SU-DHL-6 (cell line): Measurements from ENCODE around the gene C16orf78.

Source experiments
- H2AFZ ChIP-seq: fragments of 200-600 bp; sonication (generic); 2 replicates; pipeline ENCODE4 v1.6.1; 2014; ENCODE audit warnings: low read depth, mild to moderate bottlenecking, moderate library complexity, mixed read lengths, antibody characterized with exemption, low read length; ENCODE audit not compliant: severe bottlenecking
- H3F3A ChIP-seq: fragments of 200-600 bp; shearing (Covaris generic); 2 replicates; pipeline ENCODE4 v1.6.0; 2016; ENCODE audit warnings: antibody characterized with exemption, mild to moderate bottlenecking; ENCODE audit not compliant: insufficient read depth
- H3K27ac ChIP-seq: fragments of 200-600 bp; sonication (generic); 2 replicates; pipeline ENCODE4 v1.5.1; 2016; ENCODE audit warnings: low read depth, mild to moderate bottlenecking, low read length, moderate library complexity, mixed read lengths
- H3K27me3 ChIP-seq: fragments of 200-600 bp; sonication (generic), shearing (Covaris generic); 2 replicates; pipeline ENCODE4 v1.6.0; 2014; ENCODE audit warnings: mild to moderate bottlenecking, low read length
- H3K36me3 ChIP-seq: fragments of 200-600 bp; sonication (generic); 2 replicates; pipeline ENCODE4 v1.6.1; 2014; ENCODE audit warnings: mild to moderate bottlenecking, low read length, mixed read lengths
- H3K4me2 ChIP-seq: fragments of 300-600, 200-600 bp; shearing (Covaris generic), sonication (generic); 2 replicates; pipeline ENCODE4 v1.6.0; 2014; ENCODE audit warnings: low read length, low read depth, mild to moderate bottlenecking; ENCODE audit not compliant: poor library complexity, severe bottlenecking
- H3K4me3 ChIP-seq: fragments of 200-600 bp; sonication (generic); 2 replicates; pipeline ENCODE4 v1.5.1; 2014; ENCODE audit warnings: antibody characterized with exemption, low read length, mild to moderate bottlenecking, mixed read lengths; ENCODE audit not compliant: insufficient read depth, poor library complexity, severe bottlenecking
- H3K79me2 ChIP-seq: fragments of 200-600 bp; sonication (generic); 2 replicates; pipeline ENCODE4 v1.6.1; 2014; ENCODE audit warnings: mild to moderate bottlenecking, low read length, moderate library complexity; ENCODE audit not compliant: insufficient read depth
- H3K9ac ChIP-seq: fragments of 200-600 bp; sonication (generic); 2 replicates; pipeline ENCODE4 v1.7.0; 2014; ENCODE audit warnings: mild to moderate bottlenecking, low read length
- H3K9me2 ChIP-seq: fragments of 200-600 bp; sonication (generic); replicated peaks from 2 replicates; pipeline ENCODE4 v1.6.1; 2014; ENCODE audit warnings: low read length; ENCODE audit not compliant: insufficient read depth
- H3K9me3 ChIP-seq: fragments of 200-600 bp; sonication (generic); 2 replicates; pipeline ENCODE4 v1.6.1; 2014; ENCODE audit warnings: low read length, mixed read lengths; ENCODE audit not compliant: insufficient read depth
- H4K20me1 ChIP-seq: fragments of 200-600 bp; sonication (generic); 2 replicates; pipeline ENCODE4 v1.6.1; 2014; ENCODE audit warnings: low read depth, mild to moderate bottlenecking, antibody characterized with exemption, low read length, moderate library complexity, mixed read lengths
- CTCF ChIP-seq: fragments of 200-600 bp; sonication (generic); IDR thresholded peaks from one replicate; pipeline ENCODE4 v1.5.1; 2017; ENCODE audit warnings: antibody characterized with exemption, mild to moderate bottlenecking, low read length, moderate library complexity; ENCODE audit not compliant: insufficient read depth, poor library complexity, severe bottlenecking
- EZH2phosphoT487 ChIP-seq: fragments of 200-600 bp; sonication (generic), shearing (Covaris generic); conservative IDR thresholded peaks from 2 replicates; pipeline ENCODE4 v1.6.1; 2018; ENCODE audit warnings: mild to moderate bottlenecking, antibody characterized with exemption, low read length, moderate library complexity, mixed read lengths

Gene C16orf78

DNA sequence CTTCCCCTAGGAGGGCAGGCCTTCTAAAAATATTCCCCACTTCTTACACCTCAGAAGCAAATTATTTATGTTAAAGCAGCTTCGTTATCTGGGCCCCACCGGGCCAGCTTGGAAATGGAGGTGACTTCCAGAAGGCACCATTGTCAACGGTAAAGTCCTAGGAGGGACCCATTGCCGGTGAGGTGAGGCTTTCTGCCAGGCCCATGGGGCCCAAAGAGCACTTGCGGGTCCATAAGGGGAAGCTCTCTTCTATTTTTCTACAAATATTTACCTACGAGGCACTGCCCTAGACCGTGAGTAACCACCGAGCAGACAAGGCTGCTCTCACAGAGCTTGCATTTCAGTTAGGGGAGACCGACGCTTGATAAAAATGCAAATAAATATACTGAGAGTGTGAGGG is 41.5 kb downstream of the C16orf78 start:
- no peaks in the 10 kb centered on the region for H3K27me3 ChIP-seq
- H3F3A ChIP-seq, result no peaks in the 10 kb centered on the region
- no peak overlapping the region for H3K9ac ChIP-seq
- no peaks in the 10 kb centered on the region for H3K9me3 ChIP-seq
- no peaks in the 10 kb centered on the region for H3K79me2 ChIP-seq
- no peaks in the 10 kb centered on the region for H3K9me2 ChIP-seq
- no peaks in the 10 kb centered on the region for H4K20me1 ChIP-seq
- TF ChIP-seq EZH2phosphoT487, result no peak
- TF ChIP-seq CTCF, result no peak
- H3K4me2 ChIP-seq, result no peak overlapping the region
- no peak overlapping the region for H3K4me3 ChIP-seq
- no peaks in the 10 kb centered on the region for H3K36me3 ChIP-seq
- no peak overlapping the region for H2AFZ ChIP-seq
- H3K27ac ChIP-seq, result no peak overlapping the region

- H3K27me3 ChIP-seq, result no peaks in the 10 kb centered on the region
- no peak overlapping the region for H3K27ac ChIP-seq
- H3K9me2 ChIP-seq, result no peaks in the 10 kb centered on the region
- no peak overlapping the region for H3K9ac ChIP-seq
- no peak overlapping the region for H2AFZ ChIP-seq
- no peaks in the 10 kb centered on the region for H3K36me3 ChIP-seq
- H3K9me3 ChIP-seq, result no peaks in the 10 kb centered on the region
- no peak overlapping the region for H3K4me3 ChIP-seq
- TF ChIP-seq CTCF (no peak), EZH2phosphoT487 (no peak)
- no peak overlapping the region for H3K4me2 ChIP-seq
- no peaks in the 10 kb centered on the region for H3F3A ChIP-seq
- no peaks in the 10 kb centered on the region for H3K79me2 ChIP-seq
- H4K20me1 ChIP-seq, result no peaks in the 10 kb centered on the region
Measured at GRCh38 chr16:49416001-49416675, 42.5 kb downstream of the C16orf78 start.

DNA sequence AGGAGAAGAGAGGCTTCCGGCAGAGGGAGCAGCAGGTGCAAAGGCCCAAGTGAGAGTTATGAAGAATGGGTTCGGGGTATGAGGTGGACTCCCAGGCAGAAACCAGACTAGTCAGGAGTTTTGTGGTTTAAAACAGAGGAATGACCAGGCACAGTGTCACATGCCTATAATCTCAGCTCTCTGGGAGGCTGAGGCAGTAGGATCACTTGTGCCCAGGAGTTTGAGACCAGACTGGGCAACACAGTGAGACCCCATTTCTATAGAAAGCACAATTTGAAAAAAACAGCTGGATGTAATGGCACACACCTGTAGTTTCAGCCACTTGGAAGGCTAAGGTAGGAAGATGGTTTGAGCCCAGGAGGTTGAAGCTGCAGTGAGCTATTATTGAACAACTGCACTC is 43.8 kb downstream of the C16orf78 start:
- Histone ChIP-seq H3K4me2 (no peak overlapping the region), H3K9ac (no peak overlapping the region), H3K27ac (no peak overlapping the region), H3K9me2 (no peaks in the 10 kb centered on the region), H4K20me1 (no peaks in the 10 kb centered on the region), H3K27me3 (0 out of 2 replicates have a peak, but pooled peaks cover 3% of the 10 kb centered on the region), H3K36me3 (no peaks in the 10 kb centered on the region), H3K79me2 (no peaks in the 10 kb centered on the region), H2AFZ (no peak overlapping the region), H3F3A (no peaks in the 10 kb centered on the region), H3K4me3 (no peak overlapping the region), H3K9me3 (no peaks in the 10 kb centered on the region)
- TF ChIP-seq CTCF (no peak), EZH2phosphoT487 (no peak)
